Stomach (tissue), 9 donors: ENCODE data around the gene RFX4. TPM values are rescaled to one million over a fixed set of nuclear protein-coding genes. Genes with fewer than 3 reads are reported as not detected.

Experiments
- DNase-seq, 2 donors: peaks; one replicate each; pipeline versions ENCODE4 v3.0.0 to v3.0.0-alpha.2; 2013 to 2019
- H3K27ac ChIP-seq, 5 donors: fragments of 200-600 bp in 4 of 5; sonication (generic) in 4 of 5; one replicate each; pipeline ENCODE4 v1.5.1; 2013 to 2019; ENCODE audit warnings: mild to moderate bottlenecking in 1 of 5, moderate library complexity in 1 of 5
- H3K27me3 ChIP-seq, 3 donors: fragments of 200-600 bp; sonication (generic); one replicate each; pipeline ENCODE4 v1.5.1; 2017 to 2019; ENCODE audit warnings: mixed run types in 1 of 3
- H3K36me3 ChIP-seq, 4 donors: fragments of 200-600 bp; sonication (generic); 1 replicate in 3 of 4; 2 replicates in 1 of 4; pipeline ENCODE4 v1.5.1; 2016 to 2019
- H3K4me1 ChIP-seq, 4 donors: fragments of 200-600 bp; sonication (generic); one replicate each; pipeline ENCODE4 v1.5.1; 2016 to 2019
- H3K4me3 ChIP-seq, 4 donors: fragments of 200-600 bp; sonication (generic) in 3 of 4; one replicate each; pipeline ENCODE4 v1.5.1; 2016 to 2019; ENCODE audit warnings: mild to moderate bottlenecking in 1 of 4
- H3K9me3 ChIP-seq, 4 donors: fragments of 200-600 bp; sonication (generic); one replicate each; pipeline ENCODE4 v1.5.1; 2016 to 2019
- CTCF ChIP-seq, 7 experiments: fragments of 450-650 bp in 4 of 7; fragments of 200-600 bp in 3 of 7; sonication (generic) in 3 of 7; IDR thresholded peaks; one replicate each; pipeline ENCODE4 v1.5.1; 2016 to 2019; ENCODE audit warnings: antibody characterized with exemption in 7 of 7, control low read depth in 2 of 7, mild to moderate bottlenecking in 1 of 7
- EP300 ChIP-seq: sonication (generic); formaldehyde crosslinking; IDR thresholded peaks from one replicate; pipeline ENCODE4 v1.6.1; 2017; ENCODE audit warnings: antibody characterized with exemption
- POLR2A ChIP-seq, 4 donors: fragments of 450-650 bp; IDR thresholded peaks; one replicate each; pipeline ENCODE4 v1.6.1; 2016; ENCODE audit warnings: antibody characterized with exemption in 4 of 4, control low read depth in 2 of 4, mild to moderate bottlenecking in 1 of 4, moderate library complexity in 1 of 4
- POLR2AphosphoS5 ChIP-seq, 3 donors: sonication (generic); formaldehyde crosslinking; IDR thresholded peaks; one replicate each; pipeline ENCODE4 v1.6.1; 2016; ENCODE audit warnings: antibody characterized with exemption in 3 of 3
- WGBS, 5 donors: extraction: QIAGEN DNeasy Blood & Tissue Kit in 3 of 5; methylation state at CpG; one replicate each; pipeline versions ENCODE4 v1.1.5 to v1.1.7; 2013 to 2018; 5-methylcytosine and 5-hydroxymethylcytosine counted together
- intact Hi-C: fragments of 100-400 bp; cut with DNase I; formaldehyde crosslinking; loops from one replicate; pipeline ENCODE4 v1.15.1; 2023; ENCODE audit warnings: low total_unique reads
- polyA plus RNA-seq, 3 donors: library from polyadenylated mRNA; stranded (reverse); fragments of 200-250 nt; gene quantifications; one replicate each; pipeline ENCODE4 v1.2.3, GENCODE V29; 2013
- total RNA-seq, 5 donors: library from RNA; depleted of rRNA; stranded (reverse); fragments of >200 nt; gene quantifications; one replicate each; pipeline versions ENCODE4 v1.1.0 to v1.2.3, GENCODE V29; 2014 to 2016
- donor health status: healthy with polysubstance abuse.
- donor health status: Bipolar disorder and iron deficiency.
- donor health status: healthy.

The RFX4 gene
- total and polyA plus RNA-seq, 8 donors = not detected

GRCh38 chr12:106629797-106630659, 47.2 kb downstream of the RFX4 start:
- no peak overlapping the region for H3K4me3 ChIP-seq
- no peaks in the 10 kb centered on the region for H3K36me3 ChIP-seq
- no peak for DNase-seq
- WGBS, 5 donors = 57 to 63% (median 62%) methylated on average over 12 of the region's 12 CpGs
- H3K4me1 ChIP-seq = no peaks in the 10 kb centered on the region
- intact Hi-C loops = no loop called here
- H3K27me3 ChIP-seq = no peaks in the 10 kb centered on the region
- no peak overlapping the region for H3K27ac ChIP-seq
- TF ChIP-seq POLR2AphosphoS5 (IDR thresholded peaks at IDR 0.05) (no peak), CTCF (IDR thresholded peaks at IDR 0.05) (no peak), POLR2A (IDR thresholded peaks at IDR 0.05) (no peak), EP300 (no peak)
- no peaks in the 10 kb centered on the region for H3K9me3 ChIP-seq

DNA sequence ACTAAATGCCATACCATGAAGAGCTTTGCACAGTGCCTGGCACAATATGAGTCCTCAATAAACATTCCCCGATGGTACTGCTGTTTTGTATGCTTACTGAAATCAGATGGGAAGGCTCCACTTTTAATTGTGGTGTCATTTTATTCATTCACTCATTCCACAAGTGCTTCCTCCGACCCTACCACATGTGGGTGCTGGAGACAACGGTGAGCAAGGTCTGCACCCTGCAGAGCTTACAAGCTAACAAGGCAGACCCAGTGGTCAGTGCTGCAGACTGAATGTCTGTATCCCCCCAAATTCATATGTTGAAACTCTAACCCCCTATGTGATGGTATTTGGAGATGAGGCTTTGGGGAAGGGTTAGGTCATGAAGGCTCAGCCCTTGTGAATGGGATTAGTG, 48.3 kb downstream of the RFX4 start:
- Histone ChIP-seq H3K4me1 (no peaks in the 10 kb centered on the region), H3K9me3 (no peaks in the 10 kb centered on the region), H3K27me3 (no peaks in the 10 kb centered on the region), H3K36me3 (no peaks in the 10 kb centered on the region), H3K27ac (no peak overlapping the region), H3K4me3 (no peak overlapping the region)
- WGBS, 5 donors = 62 to 80% (median 71%) methylated on average over 3 of the region's 3 CpGs
- no peak for DNase-seq
- TF ChIP-seq POLR2A (IDR thresholded peaks at IDR 0.05) (no peak), CTCF (IDR thresholded peaks at IDR 0.05) (no peak), EP300 (no peak), POLR2AphosphoS5 (IDR thresholded peaks at IDR 0.05) (no peak)
- intact Hi-C loops = no loop called here

- Histone ChIP-seq H3K27ac (no peak overlapping the region), H3K27me3 (no peaks in the 10 kb centered on the region), H3K9me3 (no peaks in the 10 kb centered on the region), H3K4me3 (no peak overlapping the region), H3K36me3 (no peaks in the 10 kb centered on the region), H3K4me1 (no peaks in the 10 kb centered on the region)
- WGBS, 5 donors = 60 to 78% (median 71%) methylated on average over 2 of the region's 2 CpGs
- no peak for DNase-seq
- TF ChIP-seq POLR2A (IDR thresholded peaks at IDR 0.05) (no peak), CTCF (IDR thresholded peaks at IDR 0.05) (no peak), POLR2AphosphoS5 (IDR thresholded peaks at IDR 0.05) (no peak), EP300 (no peak)
- intact Hi-C loops = no loop called here
Measured at GRCh38 chr12:106631797-106632196, 49.0 kb downstream of the RFX4 start.

DNA sequence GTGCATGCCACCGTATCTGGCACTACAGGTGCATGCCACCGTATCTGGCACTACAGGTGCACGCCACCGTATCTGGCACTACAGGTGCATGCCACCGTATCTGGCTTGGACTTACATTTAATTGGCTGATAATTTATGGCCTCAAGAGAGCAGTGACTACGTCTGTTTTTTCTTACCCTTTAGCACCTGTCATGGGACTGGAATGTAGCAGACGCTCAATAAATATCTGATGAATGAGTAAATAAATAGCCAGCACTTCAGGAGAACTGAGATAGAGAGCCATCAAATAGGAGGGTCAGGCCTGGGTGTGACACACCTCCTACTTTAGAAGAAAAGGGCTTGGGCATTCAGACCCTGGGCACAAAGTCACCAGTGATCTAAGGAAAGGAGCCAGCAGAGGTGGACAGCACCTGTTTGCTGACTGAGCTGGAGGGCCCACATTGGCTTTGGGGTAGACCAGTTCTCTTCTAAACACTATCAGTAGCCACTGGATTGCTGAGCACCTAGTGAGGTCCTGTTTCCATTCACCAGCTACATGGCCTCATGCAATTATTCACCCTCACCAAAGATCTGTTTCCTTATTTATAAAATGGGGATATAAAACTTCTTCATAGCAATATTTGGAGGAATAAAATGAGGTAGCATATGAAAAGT, 50.1 kb downstream of the RFX4 start:
- Histone ChIP-seq H3K36me3 (no peaks in the 10 kb centered on the region), H3K4me1 (no peaks in the 10 kb centered on the region), H3K4me3 (no peak overlapping the region), H3K27me3 (no peaks in the 10 kb centered on the region), H3K9me3 (no peaks in the 10 kb centered on the region), H3K27ac (no peak overlapping the region)
- intact Hi-C loops = no loop called here
- 59 to 77% (median 64%) methylated on average over 7 of the region's 7 CpGs for WGBS, 5 donors
- TF ChIP-seq POLR2AphosphoS5 (IDR thresholded peaks at IDR 0.05) (no peak), CTCF (IDR thresholded peaks at IDR 0.05) (no peak), POLR2A (IDR thresholded peaks at IDR 0.05) (no peak), EP300 (no peak)
- no peak for DNase-seq
